Measurements from ENCODE around the gene STAT6. TPM values are rescaled to one million over a fixed set of nuclear protein-coding genes. Genes with fewer than 3 reads are reported as not detected.

Gene STAT6
- total and polyA plus RNA-seq, 2 donors (not counting 3 experiments of a cell fraction or from before 2014, with no cell fraction given): 136 to 147 TPM

DNA sequence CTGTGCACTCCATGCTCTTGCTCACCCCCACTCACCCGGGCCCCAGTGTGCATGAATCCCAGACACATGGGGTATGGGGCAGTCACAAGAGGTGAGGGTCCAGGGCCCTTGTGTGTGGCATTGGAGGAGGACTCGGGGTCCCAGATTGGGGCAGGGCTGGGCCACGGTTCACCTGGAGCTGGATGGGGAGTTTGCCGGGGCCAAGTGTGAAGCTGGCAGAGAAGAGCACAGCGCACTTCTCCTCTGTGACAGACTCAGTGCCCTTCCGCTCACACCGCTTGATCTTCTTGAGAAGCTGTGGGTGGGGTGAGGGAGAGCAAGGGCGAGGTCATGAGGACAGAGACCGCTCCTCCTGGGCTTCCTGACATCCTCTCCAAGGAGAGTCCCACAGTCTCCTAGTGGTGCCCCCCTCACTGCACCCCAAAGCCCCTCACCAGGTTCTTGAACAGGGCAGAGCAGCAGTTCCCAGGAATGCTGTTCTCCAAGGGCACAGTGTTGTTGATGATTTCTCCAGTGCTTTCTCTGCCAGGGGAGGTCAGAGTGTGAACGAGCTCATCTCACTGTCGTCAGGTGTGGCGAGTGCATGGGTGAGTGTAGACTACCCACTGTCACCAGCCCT lies 6.8 kb downstream of the STAT6 start:
- BruUV-seq (replicated peaks): no TSS peak
- dilution Hi-C loops (cut with MboI; ENCODE audit: extremely low pct_ligation_motif_present, low sequenced_read_pairs): no loop called here
- FAIRE-seq: no peak

More for the DNA sequence above, 6.8 kb downstream of the STAT6 start:
- no peak for DNase-seq (ENCODE audit: low read depth, low spot score)
- Histone ChIP-seq H3K9me3 (replicated peaks; ENCODE audit: control insufficient read depth, insufficient read depth, low read length) (no peaks in the 10 kb centered on the region), H4K20me1 (replicated peaks; ENCODE audit: control insufficient read depth, extremely low read depth, insufficient read depth, low read length) (no peaks in the 10 kb centered on the region), H3K36me3 (ENCODE audit: control insufficient read depth in 2 of 2, extremely low read depth in 1 of 2, insufficient read depth in 2 of 2, low read length in 2 of 2) (peaks cover 4 to 34% of the 10 kb centered on the region in 2 experiments), H3K27ac (ENCODE audit: insufficient read depth, low read depth, low read length) (no peak overlapping the region), H3K9ac (replicated peaks; ENCODE audit: extremely low read depth, insufficient read depth, low read length) (no peak overlapping the region), H3K4me3 (replicated peaks in 1 of 3; ENCODE audit: insufficient read depth in 1 of 3, low read depth in 1 of 3, low read length in 3 of 3) (no peak overlapping the region), H3K27me3 (ENCODE audit: control insufficient read depth in 2 of 2, insufficient read depth in 2 of 2, low read length in 2 of 2) (no peaks in the 10 kb centered on the region), H2AFZ (ENCODE audit: low read depth, low read length) (no peak overlapping the region), H3K4me1 (ENCODE audit: control insufficient read depth, extremely low read depth, insufficient read depth, low read length) (peaks cover under 1% of the 10 kb centered on the region), H3K79me2 (ENCODE audit: control insufficient read depth, insufficient read depth, low read length) (peaks cover 2% of the 10 kb centered on the region), H3K9me1 (replicated peaks; ENCODE audit: control insufficient read depth, extremely low read depth, insufficient read depth, low read length) (no peaks in the 10 kb centered on the region), H3K4me2 (ENCODE audit: insufficient read depth, low read length) (no peak overlapping the region)
- intact Hi-C loops (cut with micrococcal nuclease): no loop called here
- POLR2A ChIA-PET: no interaction called here
- CTCF ChIA-PET: interaction anchor here (1.1 to 1.8 kb wide), 5 partner anchors 8 to 35 kb away, joined by 3 to 4 read pairs (median 4); no protein-coding TSS in a partner anchor
- no peak for TF ChIP-seq POLR2A (IDR thresholded peaks at IDR 0.05; ENCODE audit: low read depth, low read length)
- TF ChIP-seq MYC (IDR thresholded peaks at IDR 0.05; ENCODE audit: low read depth, low read length): no peak
- TF ChIP-seq EZH2 (IDR thresholded peaks at IDR 0.05; ENCODE audit: borderline replicate concordance, low read depth, low read length, severe bottlenecking): no peak
- TF ChIP-seq GATA2 (IDR thresholded peaks at IDR 0.05; ENCODE audit: insufficient read depth, insufficient read length, low read depth, low read length): no peak
- TF ChIP-seq, protein P1, sequence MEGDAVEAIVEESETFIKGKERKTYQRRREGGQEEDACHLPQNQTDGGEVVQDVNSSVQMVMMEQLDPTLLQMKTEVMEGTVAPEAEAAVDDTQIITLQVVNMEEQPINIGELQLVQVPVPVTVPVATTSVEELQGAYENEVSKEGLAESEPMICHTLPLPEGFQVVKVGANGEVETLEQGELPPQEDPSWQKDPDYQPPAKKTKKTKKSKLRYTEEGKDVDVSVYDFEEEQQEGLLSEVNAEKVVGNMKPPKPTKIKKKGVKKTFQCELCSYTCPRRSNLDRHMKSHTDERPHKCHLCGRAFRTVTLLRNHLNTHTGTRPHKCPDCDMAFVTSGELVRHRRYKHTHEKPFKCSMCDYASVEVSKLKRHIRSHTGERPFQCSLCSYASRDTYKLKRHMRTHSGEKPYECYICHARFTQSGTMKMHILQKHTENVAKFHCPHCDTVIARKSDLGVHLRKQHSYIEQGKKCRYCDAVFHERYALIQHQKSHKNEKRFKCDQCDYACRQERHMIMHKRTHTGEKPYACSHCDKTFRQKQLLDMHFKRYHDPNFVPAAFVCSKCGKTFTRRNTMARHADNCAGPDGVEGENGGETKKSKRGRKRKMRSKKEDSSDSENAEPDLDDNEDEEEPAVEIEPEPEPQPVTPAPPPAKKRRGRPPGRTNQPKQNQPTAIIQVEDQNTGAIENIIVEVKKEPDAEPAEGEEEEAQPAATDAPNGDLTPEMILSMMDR (IDR thresholded peaks at IDR 0.05; ENCODE audit: extremely low read depth in 1 of 2, insufficient read depth in 1 of 2, low read depth in 1 of 2, low read length in 2 of 2): no peak
- TF ChIP-seq FOS (IDR thresholded peaks at IDR 0.05; ENCODE audit: borderline replicate concordance, insufficient read depth, low read length): no peak
- TF ChIP-seq, protein P2, sequence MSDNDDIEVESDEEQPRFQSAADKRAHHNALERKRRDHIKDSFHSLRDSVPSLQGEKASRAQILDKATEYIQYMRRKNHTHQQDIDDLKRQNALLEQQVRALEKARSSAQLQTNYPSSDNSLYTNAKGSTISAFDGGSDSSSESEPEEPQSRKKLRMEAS (IDR thresholded peaks at IDR 0.05; ENCODE audit: insufficient read depth, insufficient read length): no peak

Data from endothelial cell of umbilical vein (primary cell).